ENCODE data around the gene CARHSP1.

DNA sequence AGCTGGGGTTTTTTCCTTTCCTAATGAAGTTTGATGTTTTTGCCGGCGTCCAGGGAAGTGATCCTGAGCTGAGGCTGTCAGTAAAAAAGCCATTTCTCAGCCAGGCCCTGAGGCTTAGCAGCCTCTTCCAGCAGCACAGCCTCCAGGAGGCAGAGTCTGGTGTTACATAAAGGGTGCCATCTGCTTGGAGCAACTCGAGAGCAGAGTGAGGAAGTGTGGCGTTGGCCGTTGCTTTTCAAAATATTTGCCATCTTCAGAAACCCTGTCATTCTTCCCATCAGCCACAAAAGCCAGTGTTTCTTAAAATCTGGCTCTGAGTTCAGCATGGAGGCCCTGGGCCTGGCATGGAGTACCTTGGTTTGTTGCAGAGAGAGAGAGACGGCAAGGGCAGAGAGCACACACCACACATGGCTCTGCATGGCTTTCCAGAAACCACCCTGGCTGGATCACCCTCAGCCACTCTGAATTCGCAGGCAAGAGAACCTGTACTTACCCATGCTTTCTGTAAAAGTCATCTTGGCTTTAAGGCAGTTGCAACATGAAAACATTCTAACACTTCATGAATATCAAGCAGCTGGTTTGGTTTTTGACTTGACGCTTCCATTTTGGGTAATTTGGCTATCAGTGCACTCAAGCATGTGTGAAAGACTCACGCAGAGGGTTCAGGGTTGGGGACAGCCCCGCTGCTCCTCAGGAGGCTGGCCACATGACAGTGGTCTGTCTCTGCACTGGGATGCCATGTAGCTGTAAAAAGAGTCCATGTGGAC is 50.1 kb downstream of the CARHSP1 start:
- TF ChIP-seq, protein P1, sequence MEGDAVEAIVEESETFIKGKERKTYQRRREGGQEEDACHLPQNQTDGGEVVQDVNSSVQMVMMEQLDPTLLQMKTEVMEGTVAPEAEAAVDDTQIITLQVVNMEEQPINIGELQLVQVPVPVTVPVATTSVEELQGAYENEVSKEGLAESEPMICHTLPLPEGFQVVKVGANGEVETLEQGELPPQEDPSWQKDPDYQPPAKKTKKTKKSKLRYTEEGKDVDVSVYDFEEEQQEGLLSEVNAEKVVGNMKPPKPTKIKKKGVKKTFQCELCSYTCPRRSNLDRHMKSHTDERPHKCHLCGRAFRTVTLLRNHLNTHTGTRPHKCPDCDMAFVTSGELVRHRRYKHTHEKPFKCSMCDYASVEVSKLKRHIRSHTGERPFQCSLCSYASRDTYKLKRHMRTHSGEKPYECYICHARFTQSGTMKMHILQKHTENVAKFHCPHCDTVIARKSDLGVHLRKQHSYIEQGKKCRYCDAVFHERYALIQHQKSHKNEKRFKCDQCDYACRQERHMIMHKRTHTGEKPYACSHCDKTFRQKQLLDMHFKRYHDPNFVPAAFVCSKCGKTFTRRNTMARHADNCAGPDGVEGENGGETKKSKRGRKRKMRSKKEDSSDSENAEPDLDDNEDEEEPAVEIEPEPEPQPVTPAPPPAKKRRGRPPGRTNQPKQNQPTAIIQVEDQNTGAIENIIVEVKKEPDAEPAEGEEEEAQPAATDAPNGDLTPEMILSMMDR (IDR thresholded peaks at IDR 0.05) = no peak
- TF ChIP-seq POLR2A (IDR thresholded peaks at IDR 0.05) = no peak

All from uterus (tissue), 2 donors.